Measurements from ENCODE around the gene SOX10. TPM values are rescaled to one million over a fixed set of nuclear protein-coding genes. Genes with fewer than 3 reads are reported as not detected.

SOX10 gene
- total and polyA plus RNA-seq, 2 donors (not counting 1 experiment from before 2014, with no cell fraction given): not detected

- H3K27ac Mint-ChIP-seq: no peak overlapping the region
- intact Hi-C loops (cut with micrococcal nuclease): no loop called here
Observed at GRCh38 chr22:37942133-37942532, 42.2 kb downstream of the SOX10 start.

More at GRCh38 chr22:37942133-37942532, 42.2 kb downstream of the SOX10 start:
- H4K20me1 ChIP-seq (ENCODE audit: control insufficient read depth, insufficient read depth, low read length, poor library complexity, severe bottlenecking): no peaks in the 10 kb centered on the region
- ATAC-seq (ENCODE audit: low read depth) (no peak), DNase-seq (no peak)
- POLR2A ChIA-PET: no interaction called here
- H2AFZ ChIP-seq (ENCODE audit: insufficient read depth, low read depth, low read length, poor library complexity, severe bottlenecking): no peak overlapping the region
- H3K4me1 Mint-ChIP-seq: no peaks in the 10 kb centered on the region
- no peak overlapping the region for H3K9ac ChIP-seq (ENCODE audit: low read length)
- no peaks in the 10 kb centered on the region for H3K27me3 ChIP-seq (replicated peaks in 1 of 4; ENCODE audit: control extremely low read depth in 1 of 4, control insufficient read depth in 3 of 4, insufficient read depth in 4 of 4, low read length in 3 of 4)
- H3K4me1 ChIP-seq (ENCODE audit: control insufficient read depth in 2 of 2, insufficient read depth in 2 of 2, low read length in 2 of 2): no peaks in the 10 kb centered on the region
- H3K4me3 ChIP-seq (ENCODE audit: control extremely low read depth in 1 of 5, extremely low read depth in 1 of 5, insufficient read depth in 1 of 5, low read depth in 2 of 5, low read length in 4 of 5): no peak overlapping the region
- no peaks in the 10 kb centered on the region for H3K9me3 ChIP-seq (ENCODE audit: control extremely low read depth in 1 of 3, control insufficient read depth in 2 of 3, insufficient read depth in 1 of 3, low read length in 2 of 3)
- peaks cover 2 to 20% of the 10 kb centered on the region in 2 experiments for H3K36me3 ChIP-seq (replicated peaks in 1 of 2; ENCODE audit: control extremely low read depth in 1 of 2, control insufficient read depth in 1 of 2, extremely low read depth in 1 of 2, insufficient read depth in 2 of 2, low read length in 1 of 2)
- H3K4me2 ChIP-seq (replicated peaks; ENCODE audit: low read depth, low read length, poor library complexity, severe bottlenecking): no peak overlapping the region
- CTCF ChIA-PET: interaction anchor here (0.6 to 1.6 kb wide), 2 partner anchors 36 to 330 kb away, joined by 3 to 7 read pairs; partner anchors contain the start of gene MICALL1
- H3K79me2 ChIP-seq (ENCODE audit: control insufficient read depth, insufficient read depth, low read length): no peaks in the 10 kb centered on the region
- WGBS (ENCODE audit: insufficient coverage): 94% methylated on average over 8 of the region's 8 CpGs
- no peaks in the 10 kb centered on the region for H3K27me3 Mint-ChIP-seq
- H3K27ac ChIP-seq (ENCODE audit: low read length in 2 of 2): no peak overlapping the region
- H3K9me3 Mint-ChIP-seq (ENCODE audit: insufficient read depth): no peaks in the 10 kb centered on the region
- TF ChIP-seq CTCF (IDR thresholded peaks at IDR 0.05) (no peak), EZH2 (IDR thresholded peaks at IDR 0.05; ENCODE audit: borderline replicate concordance, insufficient read depth, low read depth, low read length, poor library complexity, severe bottlenecking) (no peak)
- no peak overlapping the region for H3K4me3 Mint-ChIP-seq
